Stimulated activated CD8-positive, alpha-beta memory T cell treated with anti-CD3 and anti-CD28 coated beads, Interleukin-7, amount 100 ng/mL, for 48 hours (primary cell): Measurements from ENCODE around the gene KRTAP9-2.
"Not testable (repeated sequence)": the region's sequence is repeated elsewhere in the genome, so short reads cannot be mapped to it uniquely, and the experiment has no call there.

Experiments
- DNase-seq, 2 donors: peaks; one replicate each; pipeline ENCODE4 v3.0.0-alpha.2; 2020; ENCODE audit warnings: low read depth in 1 of 2; ENCODE audit errors: extremely low read depth in 1 of 2

Gene KRTAP9-2

DNA sequence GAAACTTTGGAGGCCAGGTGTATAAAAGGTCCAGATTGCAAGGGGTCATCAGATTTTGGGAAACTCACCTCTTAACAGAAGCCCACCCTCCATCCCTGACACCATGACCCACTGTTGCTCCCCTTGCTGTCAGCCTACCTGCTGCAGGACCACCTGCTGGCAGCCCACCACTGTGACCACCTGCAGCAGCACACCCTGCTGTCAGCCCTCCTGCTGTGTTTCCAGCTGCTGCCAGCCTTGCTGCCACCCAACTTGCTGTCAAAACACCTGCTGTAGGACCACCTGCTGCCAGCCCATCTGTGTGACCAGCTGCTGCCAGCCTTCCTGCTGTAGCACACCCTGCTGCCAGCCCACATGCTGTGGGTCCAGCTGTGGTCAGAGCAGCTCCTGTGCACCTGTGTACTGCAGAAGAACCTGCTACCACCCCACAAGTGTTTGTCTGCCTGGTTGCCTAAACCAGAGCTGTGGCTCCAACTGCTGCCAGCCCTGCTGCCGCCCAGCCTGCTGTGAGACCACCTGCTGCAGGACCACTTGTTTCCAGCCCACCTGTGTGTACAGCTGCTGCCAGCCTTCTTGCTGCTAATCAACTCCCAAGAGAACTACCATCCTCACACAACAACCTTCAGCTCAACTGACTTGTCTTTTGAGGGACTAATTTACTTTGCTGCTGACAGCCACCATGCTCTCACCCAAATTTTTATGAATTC, 6.1 kb downstream of the KRTAP9-2 start, which contains the start of gene KRTAP9-3:
KRTAP9-3 (plus strand) TSS at position 51 of the 707 bp plus-strand sequence; CDS start at position 104, 53 bp downstream.
- not testable (repeated sequence) for DNase-seq

DNA sequence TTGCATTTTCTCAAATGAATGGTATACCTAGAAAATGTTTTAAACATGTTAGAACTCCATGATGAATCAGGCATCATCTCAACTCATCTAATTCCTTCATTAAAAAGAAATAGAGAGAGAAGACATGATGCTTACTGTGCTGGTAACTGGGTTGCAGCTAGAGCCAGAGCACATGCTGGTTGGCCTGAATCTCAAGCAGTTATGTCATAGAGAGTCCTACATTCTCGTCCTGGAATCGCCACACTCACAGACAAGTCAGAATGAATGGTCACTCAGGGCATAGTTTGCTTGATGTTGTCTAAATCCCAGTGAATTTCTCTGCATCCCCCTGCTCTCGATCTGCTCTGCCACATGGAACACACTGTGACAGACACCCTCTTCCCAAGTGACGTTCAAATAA, 10.7 kb downstream of the KRTAP9-2 start:
- not testable (repeated sequence) for DNase-seq

DNA sequence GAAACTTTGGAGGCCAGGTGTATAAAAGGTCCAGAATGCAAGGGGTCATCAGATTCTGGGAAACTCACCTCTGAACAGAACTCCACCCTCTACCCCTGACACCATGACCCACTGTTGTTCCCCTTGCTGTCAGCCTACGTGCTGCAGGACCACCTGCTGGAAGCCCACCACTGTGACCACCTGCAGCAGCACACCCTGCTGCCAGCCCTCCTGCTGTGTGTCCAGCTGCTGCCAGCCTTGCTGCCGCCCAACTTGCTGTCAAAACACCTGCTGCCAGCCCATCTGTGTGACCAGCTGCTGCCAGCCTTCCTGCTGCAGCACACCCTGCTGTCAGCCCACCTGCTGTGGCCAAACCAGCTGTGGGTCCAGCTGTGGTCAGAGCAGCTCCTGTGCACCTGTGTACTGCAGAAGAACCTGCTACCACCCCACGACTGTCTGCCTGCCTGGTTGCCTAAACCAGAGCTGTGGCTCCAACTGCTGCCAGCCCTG, 11.5 kb downstream of the KRTAP9-2 start, which contains the start of gene KRTAP9-8:
KRTAP9-8 (plus strand) TSS at position 51 of the 489 bp plus-strand sequence; CDS start at position 104, 53 bp downstream.
- DNase-seq, result not testable (repeated sequence)

DNA sequence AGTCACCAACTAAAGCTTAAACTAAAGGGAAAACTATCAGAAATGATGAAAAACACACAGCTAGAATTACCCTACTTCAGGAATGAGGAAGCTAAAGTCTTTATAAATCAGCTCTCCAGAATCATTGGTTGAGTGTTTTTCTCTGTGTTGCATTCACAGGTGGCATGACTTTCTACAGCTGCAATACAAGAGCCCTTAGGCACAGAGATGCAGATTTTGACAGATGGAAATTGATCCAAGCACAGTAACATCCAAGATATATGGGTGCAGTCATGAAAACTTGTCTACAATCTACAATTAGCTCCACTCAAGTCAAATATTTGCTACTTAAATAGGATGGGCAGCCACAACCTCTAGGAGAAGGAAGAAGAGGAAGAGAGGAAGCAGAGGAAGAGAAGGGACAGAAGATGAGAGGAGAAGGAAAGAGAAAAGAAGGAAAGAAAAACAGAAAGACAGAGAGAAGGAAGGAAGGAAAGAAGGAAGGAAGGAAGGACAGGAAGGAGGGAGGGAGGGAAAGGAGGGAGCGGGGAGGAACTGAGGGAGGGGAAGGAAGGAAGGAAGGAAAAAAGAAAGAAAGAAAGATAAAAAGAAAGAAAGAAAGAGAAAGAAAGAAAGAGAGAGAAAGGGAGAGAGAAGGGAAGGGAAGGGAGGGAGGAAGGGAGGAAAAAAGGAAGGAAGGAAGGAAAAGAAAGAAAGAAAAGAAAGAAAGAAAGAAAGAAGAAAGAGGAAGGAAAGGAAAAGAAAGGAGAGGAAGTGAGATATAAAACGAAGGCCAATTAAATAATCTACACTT, 20.7 kb downstream of the KRTAP9-2 start:
- DNase-seq, result not testable (repeated sequence)

DNA sequence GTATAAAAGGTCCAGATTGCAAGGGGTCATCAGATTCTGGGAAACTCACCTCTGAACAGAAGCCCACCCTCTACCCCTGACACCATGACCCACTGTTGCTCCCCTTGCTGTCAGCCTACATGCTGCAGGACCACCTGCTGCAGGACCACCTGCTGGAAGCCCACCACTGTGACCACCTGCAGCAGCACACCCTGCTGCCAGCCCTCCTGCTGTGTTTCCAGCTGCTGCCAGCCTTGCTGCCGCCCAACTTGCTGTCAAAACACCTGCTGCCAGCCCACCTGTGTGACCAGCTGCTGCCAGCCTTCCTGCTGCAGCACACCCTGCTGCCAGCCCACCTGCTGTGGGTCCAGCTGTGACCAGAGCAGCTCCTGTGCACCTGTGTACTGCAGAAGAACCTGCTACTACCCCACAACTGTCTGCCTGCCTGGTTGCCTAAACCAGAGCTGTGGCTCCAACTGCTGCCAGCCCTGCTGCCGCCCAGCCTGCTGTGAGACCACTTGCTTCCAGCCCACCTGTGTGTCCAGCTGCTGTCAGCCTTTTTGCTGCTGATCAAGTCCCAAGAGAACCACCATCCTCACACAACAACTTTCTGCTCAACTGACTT, 23.3 kb downstream of the KRTAP9-2 start, which contains the start of gene KRTAP9-4:
KRTAP9-4 (plus strand) TSS at position 51 of the 604 bp plus-strand sequence; CDS start at position 85, 34 bp downstream.
- not testable (repeated sequence) for DNase-seq

DNA sequence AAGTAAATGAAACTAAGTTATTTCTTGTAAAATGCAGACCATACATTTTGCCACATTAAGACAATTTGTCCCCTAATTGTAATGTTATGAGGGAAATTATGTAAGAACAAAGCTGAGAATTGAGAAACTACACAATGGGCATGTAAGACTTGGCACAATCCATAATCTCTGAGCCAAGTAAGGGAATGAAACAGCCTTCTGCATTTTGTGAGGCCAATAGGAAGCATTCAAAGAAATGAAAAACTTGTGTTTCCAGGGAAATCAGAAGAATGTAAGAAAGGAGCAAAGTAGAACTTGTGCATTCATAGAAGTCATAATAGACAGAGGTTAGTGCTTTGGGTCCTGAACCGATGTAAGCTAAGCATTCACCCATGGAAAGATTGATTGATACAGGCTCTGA, 24.8 kb downstream of the KRTAP9-2 start:
- no peak for DNase-seq

DNA sequence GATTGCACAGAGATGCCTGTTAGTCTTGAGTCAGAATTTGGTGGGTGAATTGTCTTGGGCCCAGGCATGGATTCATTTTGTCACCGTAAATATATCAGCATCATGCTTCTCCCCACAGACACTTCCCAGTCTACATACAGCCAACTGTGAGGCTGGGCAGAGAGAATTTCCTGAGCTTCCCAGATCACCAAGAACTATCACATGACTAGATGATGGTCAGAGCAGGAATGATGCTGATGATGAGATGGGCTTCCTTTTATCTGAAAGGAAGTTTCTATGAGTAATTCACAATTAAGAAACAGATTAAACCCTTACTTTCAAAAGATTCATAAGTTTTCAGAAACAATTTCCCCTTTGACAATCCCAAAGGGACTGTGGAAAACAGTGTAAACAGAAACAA, 28.4 kb downstream of the KRTAP9-2 start:
- no peak for DNase-seq

DNA sequence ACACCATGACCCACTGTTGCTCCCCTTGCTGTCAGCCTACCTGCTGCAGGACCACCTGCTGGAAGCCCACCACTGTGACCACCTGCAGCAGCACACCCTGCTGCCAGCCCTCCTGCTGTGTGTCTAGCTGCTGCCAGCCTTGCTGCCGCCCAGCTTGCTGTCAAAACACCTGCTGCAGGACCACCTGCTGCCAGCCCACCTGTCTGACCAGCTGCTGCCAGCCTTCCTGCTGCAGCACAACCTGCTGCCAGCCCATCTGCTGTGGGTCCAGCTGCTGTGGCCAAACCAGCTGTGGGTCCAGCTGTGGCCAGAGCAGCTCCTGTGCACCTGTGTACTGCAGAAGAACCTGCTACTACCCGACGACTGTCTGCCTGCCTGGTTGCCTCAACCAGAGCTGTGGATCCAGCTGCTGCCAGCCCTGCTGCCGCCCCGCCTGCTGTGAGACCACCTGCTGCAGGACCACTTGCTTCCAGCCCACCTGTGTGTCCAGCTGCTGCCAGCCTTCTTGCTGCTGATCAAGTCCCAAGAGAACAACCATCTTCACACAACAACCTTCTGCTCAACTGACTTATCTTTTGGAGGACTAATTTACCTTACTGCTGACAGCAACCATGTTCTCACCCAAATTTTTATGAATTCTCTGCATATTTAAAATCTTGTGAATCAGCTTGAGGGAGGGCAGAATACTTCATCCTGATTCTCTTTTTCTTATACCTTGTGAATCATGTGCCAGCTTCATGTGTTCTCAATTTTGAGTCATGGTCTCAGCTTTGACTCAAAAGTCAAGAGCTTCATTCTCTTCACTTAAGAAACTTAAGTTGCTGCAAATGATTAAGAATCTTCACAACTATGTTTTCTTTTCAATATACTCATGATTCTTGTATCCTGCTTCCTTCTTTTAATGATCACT, 29.2 kb downstream of the KRTAP9-2 start, which contains the start of gene KRTAP9-9:
KRTAP9-9 (plus strand) TSS at position 4 of the 910 bp plus-strand sequence.
- DNase-seq, result not testable (repeated sequence)

DNA sequence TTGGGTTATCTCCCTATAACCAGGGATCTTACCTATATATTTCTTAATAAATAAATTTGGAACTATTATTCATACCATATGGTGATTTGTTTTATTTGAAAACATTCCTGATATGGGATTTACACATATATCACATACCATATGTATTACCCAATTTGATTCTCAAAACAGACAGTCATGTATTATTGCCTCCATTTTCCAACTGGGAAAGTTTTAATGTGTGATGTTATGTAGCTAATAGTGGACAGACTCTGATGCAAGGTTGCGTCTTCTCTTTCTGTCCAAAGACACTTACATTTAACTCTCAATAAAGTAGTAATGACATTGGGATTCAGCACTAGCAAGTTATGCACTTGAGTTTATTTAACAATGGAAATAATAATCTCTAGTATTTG, 29.8 kb downstream of the KRTAP9-2 start:
- DNase-seq, result no peak

DNA sequence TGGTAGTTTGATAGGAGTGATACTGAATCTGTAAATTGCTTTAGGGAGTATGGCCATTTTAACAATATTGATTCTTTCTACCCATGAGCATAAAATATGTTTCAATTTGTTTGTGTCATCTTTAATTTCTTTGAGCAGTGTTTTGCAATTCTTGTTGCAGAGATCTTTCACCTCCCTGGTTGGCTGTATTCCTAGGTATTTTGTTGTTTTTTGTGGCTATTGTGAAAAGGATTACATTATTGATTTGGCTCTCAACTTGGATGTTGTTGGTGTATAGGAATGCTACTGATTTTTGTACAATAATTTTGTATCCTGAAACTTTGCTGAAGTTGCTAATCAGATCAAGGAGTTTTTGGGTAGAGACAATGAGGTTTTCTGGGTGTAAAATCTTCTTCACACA, 32.0 kb downstream of the KRTAP9-2 start:
- no peak for DNase-seq

DNA sequence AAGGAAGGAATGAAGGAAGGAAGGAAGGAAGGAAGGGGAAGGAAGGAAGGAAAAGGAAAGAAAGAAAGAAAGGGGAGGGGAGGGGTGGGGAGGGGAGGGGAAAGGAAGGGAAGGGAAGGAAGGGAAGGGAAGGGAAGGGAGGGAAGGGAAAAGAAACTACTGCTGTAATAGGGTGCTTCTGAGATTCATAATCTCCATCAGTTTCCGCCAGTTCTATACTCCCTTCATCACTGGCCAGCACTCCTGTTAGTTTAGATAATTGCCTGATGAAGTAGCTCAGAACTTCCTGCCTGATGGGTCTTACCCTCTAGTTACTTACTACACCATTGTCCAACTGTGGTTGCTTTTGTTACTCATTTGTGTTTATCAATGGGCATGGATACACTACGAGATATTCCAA, 36.8 kb downstream of the KRTAP9-2 start:
- DNase-seq, result no peak

DNA sequence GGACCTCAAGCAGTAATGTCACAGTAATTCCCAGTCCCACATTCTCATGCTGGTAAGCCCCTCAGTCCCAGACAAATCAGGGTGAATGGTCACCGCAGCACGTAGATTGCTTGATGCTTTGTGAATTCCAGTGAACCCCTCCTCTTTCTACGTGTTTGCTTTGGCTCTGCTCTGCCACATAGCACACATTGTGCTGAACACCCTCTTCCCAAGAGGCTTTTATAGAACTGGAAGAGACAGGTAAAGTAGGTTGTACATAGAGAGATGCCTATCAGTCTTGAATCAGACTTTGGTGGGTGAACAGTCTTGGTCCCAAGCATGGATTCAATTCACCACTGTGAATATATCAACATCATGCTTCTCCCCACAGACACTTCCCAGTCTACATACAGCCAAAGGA, 38.2 kb downstream of the KRTAP9-2 start:
- no peak for DNase-seq

DNA sequence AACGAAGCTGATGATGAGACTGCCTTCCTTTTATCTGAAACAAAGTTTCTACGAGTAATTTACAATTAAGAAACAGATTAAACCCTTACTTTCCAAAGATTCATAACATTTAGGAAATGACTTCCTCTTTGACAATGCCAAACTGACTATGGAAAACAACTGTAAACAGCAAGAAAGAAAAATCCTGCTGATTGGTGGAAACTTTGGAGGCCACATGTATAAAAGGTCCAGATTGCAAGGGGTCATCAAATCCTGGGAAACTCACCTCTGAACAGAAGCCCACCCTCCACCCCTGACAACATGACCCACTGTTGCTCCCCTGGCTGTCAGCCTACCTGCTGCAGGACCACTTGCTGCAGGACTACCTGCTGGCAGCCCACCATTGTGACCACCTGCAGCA, 38.6 kb downstream of the KRTAP9-2 start, which contains the start of gene KRTAP9-6:
KRTAP9-6 (plus strand) TSS at position 301 of the 400 bp plus-strand sequence; CDS start at position 301, 0 bp downstream.
- no peak for DNase-seq

DNA sequence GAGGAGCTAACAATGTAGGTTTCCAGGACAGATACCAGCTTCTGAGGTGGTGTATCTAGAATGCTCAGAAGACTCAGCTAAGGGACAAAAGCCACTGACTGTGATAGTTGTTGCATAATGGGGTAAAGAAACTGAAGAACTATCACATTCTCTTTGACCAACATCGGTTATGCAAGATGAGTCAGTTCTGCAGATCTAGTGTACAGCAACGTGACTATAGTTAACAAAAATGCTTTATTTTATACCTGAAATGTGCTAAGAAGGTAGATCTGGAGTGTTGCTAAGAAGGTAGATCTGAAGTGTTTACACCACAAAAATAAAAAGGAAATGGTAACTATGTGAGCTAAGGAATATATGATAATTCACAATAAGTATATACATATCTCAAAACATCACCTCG, 41.3 kb downstream of the KRTAP9-2 start:
- DNase-seq, result no peak

DNA sequence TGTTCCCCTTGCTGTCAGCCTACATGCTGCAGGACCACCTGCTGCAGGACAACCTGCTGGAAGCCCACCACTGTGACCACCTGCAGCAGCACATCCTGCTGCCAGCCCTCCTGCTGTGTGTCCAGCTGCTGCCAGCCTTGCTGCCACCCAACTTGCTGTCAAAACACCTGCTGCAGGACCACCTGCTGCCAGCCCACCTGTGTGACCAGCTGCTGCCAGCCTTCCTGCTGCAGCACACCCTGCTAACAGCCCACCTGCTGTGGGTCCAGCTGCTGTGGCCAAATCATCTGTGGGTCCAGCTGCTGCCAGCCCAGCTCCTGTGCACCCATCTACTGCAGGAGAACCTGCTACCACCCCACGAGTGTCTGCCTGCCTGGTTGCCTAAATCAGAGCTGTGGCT, 44.9 kb downstream of the KRTAP9-2 start:
- not testable (repeated sequence) for DNase-seq

DNA sequence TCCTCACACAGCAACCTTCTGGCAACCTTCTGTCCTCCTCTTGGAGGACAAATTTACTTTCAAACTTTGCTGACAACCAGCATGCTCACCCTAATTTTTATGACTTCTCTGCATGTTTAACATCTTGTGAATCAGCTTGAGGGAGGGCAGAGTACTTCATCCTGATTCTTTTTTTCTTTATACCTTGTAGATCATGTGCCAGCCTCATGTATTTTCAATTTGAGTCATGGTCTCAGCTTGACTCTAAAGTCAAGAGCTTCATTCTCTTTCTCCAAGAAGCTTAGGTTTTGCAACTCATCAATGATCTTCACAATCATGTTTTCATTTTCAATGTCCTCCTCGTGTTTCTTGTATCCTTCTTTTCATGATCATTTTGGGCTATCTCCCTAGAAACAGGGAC, 45.4 kb downstream of the KRTAP9-2 start:
- DNase-seq, result no peak

DNA sequence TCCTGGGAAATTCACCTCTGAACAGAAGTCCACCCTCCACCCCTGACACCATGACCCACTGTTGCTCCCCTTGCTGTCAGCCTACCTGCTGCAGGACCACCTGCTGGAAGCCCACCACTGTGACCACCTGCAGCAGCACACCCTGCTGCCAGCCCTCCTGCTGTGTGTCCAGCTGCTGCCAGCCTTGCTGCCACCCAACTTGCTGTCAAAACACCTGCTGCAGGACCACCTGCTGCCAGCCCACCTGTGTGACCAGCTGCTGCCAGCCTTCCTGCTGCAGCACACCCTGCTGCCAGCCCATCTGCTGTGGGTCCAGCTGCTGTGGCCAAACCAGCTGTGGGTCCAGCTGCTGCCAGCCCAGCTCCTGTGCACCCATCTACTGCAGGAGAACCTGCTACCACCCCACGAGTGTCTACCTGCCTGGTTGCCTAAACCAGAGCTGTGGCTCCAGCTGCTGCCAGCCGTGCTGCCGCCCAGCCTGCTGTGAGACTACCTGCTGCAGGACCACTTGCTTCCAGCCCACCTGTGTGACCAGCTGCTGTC, 49.3 kb downstream of the KRTAP9-2 start, which contains the start of gene KRTAP9-7:
KRTAP9-7 (plus strand) TSS at position 51 of the 543 bp plus-strand sequence; CDS start at position 51, 0 bp downstream.
- DNase-seq, result not testable (repeated sequence)
